DOHH2 (cell line): Measurements from ENCODE around the gene LTO1.

Experiments
- EZH2phosphoT487 ChIP-seq: fragments of 200-600 bp; sonication (generic); IDR thresholded peaks from 2 replicates; pipeline ENCODE4 v1.6.1; 2017; ENCODE audit warnings: borderline replicate concordance, mild to moderate bottlenecking, antibody characterized with exemption, low read length, moderate library complexity, mixed read lengths
- TF ChIP-seq, protein P1 (sequence below): fragments of 200-600 bp; sonication (generic); IDR thresholded peaks from one replicate; pipeline ENCODE4 v1.5.1; 2014; ENCODE audit warnings: antibody characterized with exemption, mild to moderate bottlenecking, low read depth, low read length; ENCODE audit not compliant: poor library complexity, severe bottlenecking

- TF ChIP-seq, protein P1, sequence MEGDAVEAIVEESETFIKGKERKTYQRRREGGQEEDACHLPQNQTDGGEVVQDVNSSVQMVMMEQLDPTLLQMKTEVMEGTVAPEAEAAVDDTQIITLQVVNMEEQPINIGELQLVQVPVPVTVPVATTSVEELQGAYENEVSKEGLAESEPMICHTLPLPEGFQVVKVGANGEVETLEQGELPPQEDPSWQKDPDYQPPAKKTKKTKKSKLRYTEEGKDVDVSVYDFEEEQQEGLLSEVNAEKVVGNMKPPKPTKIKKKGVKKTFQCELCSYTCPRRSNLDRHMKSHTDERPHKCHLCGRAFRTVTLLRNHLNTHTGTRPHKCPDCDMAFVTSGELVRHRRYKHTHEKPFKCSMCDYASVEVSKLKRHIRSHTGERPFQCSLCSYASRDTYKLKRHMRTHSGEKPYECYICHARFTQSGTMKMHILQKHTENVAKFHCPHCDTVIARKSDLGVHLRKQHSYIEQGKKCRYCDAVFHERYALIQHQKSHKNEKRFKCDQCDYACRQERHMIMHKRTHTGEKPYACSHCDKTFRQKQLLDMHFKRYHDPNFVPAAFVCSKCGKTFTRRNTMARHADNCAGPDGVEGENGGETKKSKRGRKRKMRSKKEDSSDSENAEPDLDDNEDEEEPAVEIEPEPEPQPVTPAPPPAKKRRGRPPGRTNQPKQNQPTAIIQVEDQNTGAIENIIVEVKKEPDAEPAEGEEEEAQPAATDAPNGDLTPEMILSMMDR: no peak
- no peak for TF ChIP-seq EZH2phosphoT487
These were observed 17.7 kb downstream of the LTO1 start for GRCh38 chr11:69657456-69657910.
